GM18517 (cell line): ENCODE data around the gene CIB4.

ENCODE experiments used
- ATAC-seq: cut with Tn5 transposase; IDR thresholded peaks from one replicate; pipeline ENCODE4 v1.9.1; 2021; ENCODE audit warnings: mild to moderate bottlenecking, moderate library complexity; ENCODE audit not compliant: unreplicated experiment

The CIB4 gene

DNA sequence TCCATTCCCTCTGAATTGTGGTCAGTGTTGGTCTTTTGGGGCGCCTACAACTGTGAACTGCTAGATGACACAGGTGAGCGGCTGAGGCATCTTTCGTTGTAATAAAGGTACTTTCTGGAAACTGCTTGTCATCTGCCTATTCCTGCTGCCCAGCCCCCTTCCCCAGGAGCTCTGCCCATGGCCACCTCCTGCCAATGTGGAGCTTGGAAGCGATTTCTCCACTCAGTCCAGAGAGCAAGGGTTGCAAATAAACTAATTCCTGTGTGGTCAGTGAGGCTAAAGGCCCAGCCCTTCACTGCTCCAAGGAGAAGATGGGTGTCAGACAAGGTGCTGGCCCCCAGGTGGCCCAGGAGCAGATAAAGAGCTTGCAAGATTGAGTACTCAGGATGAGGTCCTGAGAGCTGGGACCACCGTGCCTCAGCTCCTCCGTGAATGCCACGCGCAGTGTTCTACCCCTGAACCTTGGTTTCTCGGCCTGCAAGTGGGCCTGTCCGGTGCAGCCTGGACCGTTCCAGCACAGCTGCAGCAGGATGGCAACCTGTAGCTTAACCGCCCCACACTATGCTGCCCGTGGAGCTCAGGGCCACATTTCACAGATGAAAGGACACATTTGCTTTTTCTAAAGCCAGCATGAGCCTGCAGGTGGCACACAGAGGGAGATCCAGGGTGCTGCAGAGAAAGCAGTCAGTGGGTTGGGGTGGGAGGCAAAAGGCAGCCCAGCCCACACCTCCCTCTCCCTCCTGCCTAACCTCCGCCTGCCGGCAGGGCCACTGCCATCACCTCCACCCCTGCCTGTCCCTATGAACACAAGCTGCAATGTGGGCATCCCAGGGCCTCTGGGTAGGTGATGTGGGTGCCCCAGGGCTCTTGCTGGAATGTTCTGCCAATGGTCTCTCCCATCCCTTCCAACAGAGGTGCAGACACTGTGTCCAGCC lies 84.6 kb downstream of the CIB4 start:
- ATAC-seq: no peak

DNA sequence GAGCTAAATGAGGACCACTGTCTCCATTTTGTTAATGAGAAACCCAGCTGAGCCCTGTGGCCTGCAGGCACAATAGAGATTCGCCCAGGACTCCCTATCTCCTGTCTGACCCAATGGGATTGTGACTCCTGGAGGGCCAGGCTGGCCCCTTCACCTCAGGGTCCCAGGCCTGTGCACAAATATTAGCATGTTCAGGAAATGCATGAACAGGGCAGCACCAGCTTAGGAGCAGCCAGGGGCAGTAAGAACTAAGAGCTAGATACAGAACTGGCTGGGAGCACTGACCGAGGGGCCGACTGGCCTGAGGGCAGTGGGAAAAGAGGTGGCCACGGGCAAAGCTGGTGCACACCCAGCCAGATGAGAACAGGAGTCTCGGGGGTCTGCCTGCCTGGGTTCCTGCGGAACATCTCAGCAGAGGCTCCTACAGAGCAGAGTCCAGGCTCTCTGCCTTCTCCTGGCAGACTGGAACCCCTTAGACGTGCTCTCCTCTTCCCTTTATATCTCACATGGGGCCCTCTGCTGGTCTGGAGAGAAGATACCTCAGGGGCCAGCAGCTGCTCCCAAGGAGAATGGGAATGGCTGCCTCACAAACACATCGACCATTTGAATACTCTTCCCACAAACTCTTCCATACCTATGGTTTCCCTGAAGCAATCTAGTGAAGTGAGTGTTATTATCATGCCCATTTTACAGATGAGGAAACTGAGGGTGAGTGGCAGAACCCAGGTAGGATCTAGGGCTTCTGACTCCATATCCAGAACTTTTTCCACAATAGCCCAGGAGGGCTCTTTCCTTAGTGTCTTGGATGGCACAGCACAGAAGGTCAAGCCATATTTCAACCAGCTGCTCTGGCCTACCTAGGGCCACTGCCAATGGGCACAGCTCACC lies 85.7 kb downstream of the CIB4 start:
- ATAC-seq: no peak

DNA sequence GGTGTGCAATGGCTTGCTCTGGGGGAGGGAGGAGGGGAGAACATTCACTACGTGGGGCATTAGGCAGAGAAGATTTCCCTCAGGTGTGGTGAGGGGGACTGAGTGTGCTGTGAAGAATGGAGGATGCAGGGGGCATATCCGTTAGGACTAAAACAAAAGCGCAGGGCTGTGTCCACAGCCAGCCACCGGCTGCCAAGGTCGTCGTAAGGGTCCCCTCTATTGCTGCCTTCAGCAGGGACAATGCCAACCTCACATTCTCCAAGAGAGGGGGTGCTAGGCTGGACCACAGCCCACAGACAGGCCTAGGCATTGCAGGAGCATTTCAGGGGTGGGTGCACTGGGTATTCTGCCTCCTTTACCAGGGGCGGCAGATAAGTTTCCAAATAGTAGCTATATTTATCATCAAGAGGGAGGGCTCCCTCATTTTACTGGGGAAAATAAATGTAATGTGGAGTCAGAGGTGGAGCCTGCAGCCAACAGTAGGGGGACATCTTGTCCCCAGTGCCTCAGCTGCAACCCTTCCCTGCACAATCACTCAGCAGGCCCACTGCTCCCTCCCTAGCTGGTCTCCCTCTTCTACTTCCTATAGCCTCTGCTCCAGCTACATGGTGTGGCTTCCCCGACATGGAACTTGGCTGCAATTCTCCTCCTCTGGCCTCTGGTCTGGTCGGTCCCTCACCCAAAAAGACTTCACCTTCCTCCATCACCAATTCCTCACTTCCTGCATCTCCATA lies 88.4 kb downstream of the CIB4 start:
- no peak for ATAC-seq

DNA sequence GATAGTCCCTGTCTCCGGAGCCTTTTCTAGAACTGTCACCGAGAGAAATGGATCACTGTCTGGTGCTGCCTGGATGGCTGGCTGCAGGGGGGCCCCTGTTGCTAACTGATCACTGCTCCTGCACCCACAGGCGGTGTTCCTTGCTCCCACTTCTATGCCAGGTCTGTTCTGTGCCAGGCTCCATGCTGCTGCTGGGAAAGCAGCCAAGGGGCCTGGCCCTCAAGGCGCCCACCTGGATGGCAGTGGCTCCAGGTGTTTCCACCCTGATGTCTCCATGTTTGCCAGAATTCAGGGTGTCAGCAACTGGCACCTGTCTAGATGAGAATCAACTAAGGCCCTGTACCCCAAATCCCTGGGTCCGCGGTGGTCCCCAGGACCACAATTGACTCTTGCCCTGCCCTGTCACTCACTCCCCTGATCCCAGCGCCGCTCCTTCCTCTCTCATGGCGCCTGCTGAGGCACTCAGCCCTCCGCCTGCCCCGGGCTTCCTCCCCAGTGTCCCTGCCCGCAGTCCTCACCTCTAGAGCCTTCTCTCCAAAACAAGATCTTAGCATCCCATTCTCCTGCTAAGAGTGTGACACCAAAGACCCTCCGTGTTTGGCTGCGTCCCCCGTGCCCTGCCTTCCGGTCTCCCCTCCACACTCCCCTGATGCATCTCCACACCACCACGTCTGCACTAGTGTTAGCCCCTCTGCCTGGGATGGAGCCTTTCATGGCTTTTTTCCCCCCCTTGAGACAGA lies 90.7 kb downstream of the CIB4 start:
- ATAC-seq: no peak

DNA sequence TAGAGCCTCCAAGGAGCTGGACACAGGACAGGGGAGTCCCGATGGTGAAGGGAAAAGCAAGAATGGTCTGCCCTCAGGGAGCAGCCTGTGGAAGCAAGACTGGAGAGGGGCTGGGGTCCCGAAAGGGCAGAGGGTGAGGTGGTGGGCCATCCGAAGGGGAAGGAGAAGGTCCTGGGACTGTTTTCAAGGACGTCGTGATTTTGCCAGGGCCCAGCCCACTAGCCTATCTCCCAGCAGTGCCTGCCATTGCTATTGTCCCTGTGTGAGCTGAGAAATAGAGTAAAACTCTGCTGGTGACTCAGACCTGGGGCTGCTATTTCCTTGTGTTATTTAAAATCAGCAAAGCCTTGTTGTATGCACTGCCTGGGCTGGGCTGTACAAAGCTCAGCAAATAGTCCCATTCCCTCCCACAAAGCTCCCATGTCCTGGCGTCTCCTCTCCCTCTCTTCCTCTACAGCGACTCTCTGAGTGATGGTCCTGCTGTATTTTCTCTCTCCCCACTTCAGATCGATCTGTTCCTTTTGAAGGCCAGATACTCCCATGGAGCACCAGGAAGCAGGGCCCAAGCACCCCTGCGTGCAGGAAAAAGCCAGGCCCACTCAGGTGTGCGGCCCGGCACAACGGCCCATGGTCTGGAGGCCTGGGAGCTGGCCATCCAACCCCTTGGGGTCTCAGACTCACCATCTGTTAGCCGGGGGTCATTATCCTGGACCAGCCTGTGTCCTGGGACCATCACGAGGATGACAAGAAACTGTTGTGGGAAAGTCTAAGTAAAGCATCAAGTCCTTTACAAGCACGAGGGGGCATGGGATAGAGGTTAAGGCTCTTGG lies 98.3 kb downstream of the CIB4 start:
- no peak for ATAC-seq

DNA sequence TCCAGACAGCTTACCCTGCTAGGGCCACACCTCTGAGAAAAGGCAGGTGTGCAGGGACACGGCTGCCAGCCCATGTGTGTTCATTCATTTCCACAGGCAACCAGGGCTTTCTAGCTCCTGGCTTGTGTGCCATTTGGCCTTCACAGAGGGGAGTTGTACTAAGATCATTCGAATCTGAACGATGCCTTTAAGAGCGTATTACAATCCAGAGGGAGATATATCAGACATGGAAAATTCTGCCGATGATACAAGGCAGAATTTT lies 99.0 kb downstream of the CIB4 start:
- no peak for ATAC-seq

DNA sequence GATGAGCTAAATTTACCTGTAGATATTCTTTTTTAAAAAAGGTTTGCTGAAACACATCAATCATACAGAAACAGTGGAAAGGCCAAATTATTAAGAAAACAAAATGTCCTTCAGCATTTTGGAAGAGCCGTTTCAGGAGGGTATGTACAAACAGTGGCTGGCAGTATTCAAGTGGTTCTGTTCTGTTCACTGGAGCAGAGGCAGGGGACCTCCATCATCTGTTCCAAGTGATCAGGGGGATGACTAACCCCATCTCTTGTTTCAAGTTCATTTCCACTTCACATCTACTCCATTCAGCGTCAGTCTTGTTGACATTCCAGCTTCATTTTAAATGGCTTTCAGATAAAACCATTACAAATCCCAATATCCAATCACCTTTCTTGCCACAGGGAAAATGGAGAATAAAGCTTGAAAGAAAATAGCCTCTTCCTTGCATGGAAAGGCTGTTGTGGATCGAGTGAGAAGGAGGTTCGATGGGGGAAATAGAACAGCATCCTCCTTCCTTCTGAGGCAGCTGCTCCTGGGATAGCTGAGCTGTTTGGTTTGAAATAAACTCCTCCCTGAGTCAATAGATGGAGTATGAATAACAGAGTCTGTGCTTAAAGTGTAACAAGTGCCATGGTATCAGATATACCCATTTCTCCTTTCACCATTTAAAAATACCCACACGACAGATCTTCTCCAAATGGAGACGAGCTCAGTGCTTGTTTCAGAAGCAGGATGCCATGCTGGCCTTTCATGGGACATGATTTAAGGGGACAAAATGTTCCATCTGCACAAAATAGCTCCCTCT lies 99.6 kb downstream of the CIB4 start:
- no peak for ATAC-seq

DNA sequence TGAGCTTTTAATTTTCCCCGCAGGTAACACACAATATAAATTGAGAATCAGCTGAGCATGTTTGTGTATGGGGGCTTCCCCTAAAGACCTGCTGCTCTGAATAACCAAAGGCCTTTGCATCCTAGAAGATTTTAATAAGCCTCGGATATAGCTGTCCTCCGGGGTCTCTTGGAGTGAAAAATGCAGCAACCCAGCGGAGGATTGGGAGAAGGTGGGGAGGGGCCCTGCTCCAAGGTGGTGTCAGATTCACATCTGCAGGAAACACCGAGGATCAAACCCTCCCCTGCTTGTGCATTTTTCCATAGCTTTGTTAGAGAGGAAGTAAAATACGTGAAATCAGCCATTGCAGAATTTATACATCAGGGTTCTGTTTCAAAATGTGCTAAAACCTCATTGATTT lies 100.2 kb downstream of the CIB4 start:
- ATAC-seq: no peak

DNA sequence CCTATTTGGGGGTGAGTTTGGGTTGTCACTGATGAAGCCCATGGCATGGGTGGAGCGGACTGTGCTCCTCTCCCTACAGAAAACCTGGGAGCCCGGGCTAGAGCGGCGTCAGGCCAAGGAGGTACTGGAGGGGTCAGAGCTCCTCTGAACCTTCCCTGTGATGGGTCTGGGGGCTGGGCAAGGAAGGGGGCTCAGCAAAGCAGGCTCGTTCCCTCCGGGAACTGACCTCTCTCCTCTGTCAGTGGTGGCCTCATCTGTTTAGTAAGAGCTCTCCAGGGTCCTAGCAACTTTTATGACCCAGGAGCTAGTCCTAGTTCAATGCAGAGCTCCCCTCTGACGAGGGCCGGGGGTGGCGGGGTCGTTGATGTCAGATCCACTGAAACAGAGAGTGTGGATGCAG lies 100.9 kb downstream of the CIB4 start:
- no peak for ATAC-seq

DNA sequence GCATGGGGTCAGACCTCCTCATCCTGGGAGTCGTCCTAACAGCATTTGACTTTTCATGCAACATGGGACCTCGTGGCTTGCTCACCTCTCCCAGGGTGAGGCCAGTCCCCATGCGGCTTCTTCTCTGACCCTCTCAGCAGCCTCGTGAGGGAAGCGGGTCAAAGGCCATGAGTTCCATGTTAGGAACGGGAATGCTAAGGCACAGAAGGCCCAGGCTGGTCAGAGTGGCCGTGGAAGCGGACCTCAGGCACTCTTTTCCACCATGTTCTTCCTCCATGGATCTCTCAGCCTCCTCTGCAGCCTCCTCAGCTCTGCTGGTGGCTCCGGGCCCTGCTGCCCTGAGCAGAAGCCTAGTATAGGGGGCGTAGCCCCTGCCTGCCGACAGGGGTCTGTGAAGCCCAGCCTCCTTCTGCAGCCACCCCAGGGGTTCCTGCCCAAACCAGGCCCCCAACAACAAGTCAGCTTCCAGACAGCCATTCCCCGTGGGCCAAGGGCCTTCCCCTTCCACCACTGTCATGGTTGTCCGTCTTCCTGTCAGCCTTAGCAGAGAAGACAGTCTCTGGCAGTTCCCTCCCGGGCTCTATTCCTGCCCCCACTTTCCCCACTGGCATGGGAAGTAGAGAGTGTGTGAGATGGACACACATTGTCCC lies 103.2 kb downstream of the CIB4 start:
- no peak for ATAC-seq

DNA sequence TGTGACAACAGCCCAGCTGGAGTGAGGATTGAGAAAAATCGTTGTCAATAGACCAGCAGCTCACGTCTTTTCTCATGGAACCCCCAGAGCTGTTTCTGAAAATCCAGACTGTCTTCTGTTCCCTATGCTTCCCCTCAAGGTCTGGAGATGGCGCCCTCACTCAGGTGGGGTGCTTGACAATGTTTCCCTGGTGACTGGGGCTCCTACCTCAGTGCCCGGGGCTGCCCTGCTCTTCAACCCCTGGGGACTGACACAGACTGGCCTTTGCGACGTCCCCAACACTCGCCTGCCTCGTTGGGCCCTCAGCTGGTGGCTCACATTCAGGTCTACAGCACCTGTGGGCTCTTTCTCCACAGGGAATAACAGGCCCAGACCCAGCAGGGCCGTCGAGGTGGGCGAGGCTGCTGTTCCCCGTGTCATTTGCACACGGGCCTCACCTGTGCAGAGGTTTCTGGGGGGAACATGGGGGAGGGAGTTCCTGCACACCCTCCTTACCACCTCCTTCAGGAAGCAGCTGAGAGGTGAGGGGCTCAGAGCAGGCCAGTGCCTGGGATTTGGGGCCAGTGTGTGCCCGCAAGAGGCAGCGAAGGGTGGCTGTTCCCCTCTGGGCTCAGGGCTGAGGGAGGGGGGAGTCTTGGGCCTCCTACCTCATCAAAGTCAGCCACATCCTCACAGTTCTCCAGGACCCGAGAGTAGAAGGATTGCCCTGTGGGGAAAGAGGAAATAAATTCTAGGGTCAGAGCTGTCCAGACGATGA lies 103.9 kb downstream of the CIB4 start:
- no peak for ATAC-seq

DNA sequence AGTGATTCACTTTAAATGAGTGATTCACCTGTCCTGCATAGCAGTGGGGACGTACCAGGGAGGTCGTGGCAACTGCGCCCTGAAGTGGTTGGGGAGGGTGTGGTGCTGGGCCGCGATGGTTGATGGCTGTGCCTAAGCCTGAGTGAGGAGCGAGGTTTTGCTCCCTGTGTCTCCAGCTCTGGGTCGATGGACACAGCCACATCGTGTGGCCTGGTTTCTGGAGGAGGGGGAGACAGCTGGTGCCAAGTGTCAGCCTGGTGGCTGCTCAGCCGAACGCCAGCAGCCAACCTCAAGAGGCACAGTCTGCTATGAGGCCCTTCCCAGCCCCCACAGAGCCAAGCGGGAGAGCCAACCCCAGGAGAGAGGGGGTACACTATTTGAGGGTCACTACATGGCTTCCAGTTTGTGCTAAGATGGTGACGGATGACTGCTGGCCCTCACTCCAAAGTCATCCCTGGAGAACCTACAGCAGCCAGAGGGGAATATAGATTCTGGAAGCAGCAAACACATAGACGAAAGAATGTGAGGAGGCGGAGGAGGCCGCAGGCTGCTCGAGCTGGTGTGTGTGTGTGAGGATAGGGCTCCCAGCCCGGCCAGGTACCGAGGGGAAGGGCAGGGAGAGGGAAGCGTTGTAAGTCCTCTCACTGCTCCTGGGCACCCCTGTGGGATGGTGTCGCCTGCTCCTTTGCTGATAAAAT lies 104.6 kb downstream of the CIB4 start:
- ATAC-seq: no peak

DNA sequence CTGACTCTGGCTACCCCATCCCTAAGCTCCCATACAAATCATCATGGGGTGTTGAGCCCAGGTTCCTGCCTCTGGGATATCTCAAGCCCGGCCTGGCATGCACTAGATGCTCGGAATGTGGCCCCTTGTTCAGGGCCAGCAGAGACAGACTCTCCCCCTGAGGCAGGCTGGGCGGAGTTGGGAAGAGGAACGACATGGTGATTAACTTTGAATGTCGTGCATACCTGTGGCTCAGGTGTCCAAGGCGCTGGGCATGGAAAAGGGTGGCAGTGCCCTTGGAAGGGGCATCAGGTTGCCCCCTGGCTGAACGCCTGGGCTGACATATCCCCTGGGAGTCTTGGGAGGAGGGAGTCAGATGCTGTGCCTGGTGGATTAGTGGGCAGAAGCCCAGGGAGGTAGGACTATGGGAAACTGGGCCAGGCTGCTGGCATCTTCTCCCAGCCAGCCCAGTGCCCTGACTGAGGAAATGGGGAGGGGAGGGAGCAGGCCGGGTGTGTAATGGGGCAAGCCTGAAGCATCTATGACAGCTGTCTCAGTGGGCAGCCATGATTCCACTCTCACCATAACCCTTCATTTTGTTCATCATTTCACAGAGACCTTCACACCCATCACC lies 105.4 kb downstream of the CIB4 start:
- ATAC-seq: no peak

DNA sequence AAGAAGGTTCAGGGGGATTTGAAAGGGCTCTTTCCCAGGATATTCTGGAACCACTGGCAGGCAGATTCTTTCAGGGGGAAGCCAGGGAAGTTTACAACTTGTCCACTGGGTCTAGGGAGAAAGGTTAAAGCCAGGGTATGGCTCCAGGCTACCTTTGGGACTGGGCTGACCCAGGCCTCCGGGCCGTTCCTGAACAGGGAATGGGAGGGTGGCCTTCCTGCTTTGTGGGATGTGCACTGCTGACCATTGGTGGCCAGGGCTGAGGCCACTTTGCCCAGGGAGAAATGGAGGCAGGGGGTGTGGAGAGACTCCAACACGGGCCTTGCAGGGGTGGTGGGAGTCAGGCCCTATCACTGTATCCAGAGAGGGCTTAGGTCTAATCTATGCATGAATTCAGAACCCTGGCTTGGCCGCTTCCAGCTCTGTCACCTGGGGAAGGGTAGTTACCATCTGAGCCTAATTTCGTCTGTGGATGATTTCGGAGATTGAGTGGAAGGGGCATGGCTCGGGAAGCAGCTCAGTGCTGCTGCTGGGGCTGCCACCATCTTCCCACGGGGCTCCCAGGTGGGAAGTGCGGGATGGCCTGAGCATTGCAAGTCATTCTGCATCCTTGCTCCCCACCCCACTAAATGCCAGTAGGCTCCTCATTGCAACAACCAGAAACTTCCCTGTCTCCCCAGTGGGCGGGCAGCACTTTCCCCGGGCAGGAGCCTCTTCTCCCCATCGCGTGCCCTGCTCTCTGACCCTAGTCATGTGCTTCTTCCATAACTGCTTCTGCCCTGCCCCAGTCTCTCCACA lies 106.1 kb downstream of the CIB4 start:
- no peak for ATAC-seq

DNA sequence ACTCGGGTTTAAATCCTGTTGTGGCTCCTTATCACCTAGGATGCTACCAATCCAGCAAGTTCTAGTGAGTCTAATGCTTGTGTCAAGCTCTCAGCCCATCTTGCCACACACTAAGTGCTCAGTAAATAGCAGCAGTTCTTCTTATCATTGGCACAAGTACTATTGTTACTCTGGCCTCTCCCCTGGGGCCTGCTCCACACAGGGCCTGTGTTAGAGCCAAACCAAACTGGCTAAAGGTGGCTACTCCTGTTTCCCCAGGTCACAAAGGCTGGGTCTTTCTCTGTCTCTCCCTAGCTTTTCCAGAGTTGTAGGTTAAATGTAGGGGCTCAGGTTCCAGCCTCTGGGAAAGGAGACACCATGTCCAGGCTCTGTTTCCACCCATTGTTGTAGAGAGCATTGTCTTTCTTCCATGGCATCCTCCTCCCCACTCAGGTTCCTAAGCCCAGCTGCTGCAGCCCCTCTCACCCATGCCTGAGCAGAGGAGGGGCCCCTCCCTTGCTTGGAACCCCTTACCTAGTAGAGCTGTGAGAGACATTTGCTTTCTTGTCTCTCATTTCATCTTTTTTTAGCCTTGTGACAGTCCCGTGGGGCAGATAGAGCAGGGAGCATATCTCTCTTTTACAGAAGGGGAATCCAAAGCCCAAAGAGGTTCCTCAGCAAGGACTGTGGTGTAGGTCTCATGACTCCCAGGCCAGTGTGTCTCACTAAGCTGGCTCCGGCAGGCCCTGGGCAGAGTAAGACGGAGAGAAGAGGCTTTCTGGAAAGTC lies 106.9 kb downstream of the CIB4 start:
- no peak for ATAC-seq
